HEK293 (cell line): ENCODE measurements around the gene ZC3H12C.

ENCODE experiments used
- CTCF ChIA-PET: fragments of 350-600 bp; formaldehyde crosslinking; extraction: SDS; loops from one replicate; lab custom pipeline; 2021; ENCODE audit warnings: antibody characterized with exemption; lab: Yijun Ruan, JAX
- POLR2A ChIA-PET: fragments of 300-600 bp; formaldehyde crosslinking; extraction: SDS; loops from one replicate; lab custom pipeline; 2020; ENCODE audit warnings: antibody characterized with exemption, inconsistent platforms; lab: Yijun Ruan, JAX
- H3K27ac ChIP-seq: fragments of 200-500 bp; sonication (Bioruptor generic); 2 replicates; pipeline ENCODE4 v1.5.1; 2014; ENCODE audit warnings: low read depth, low read length, control low read depth, inconsistent platforms; ENCODE audit errors: extremely low read depth
- H3K36me3 ChIP-seq, 2 experiments: fragments of 200-500 bp in 1 of 2; sonication (Bioruptor generic) in 1 of 2; 1 replicate in 1 of 2; 2 replicates in 1 of 2; pipeline ENCODE4 v1.5.1; 2014 to 2017; ENCODE audit warnings: inconsistent platforms in 2 of 2, low read length in 2 of 2; ENCODE audit not compliant: control insufficient read depth in 2 of 2, insufficient read depth in 1 of 2
- H3K4me1 ChIP-seq: fragments of 200-500 bp; sonication (Bioruptor generic); 2 replicates; pipeline ENCODE4 v1.5.1; 2014; ENCODE audit warnings: mild to moderate bottlenecking, low read length, inconsistent platforms; ENCODE audit not compliant: control insufficient read depth, insufficient read depth
- H3K4me3 ChIP-seq: 2 replicates; pipeline ENCODE4 v1.5.1; 2011; ENCODE audit warnings: low read depth, mild to moderate bottlenecking, control low read depth, low read length, moderate library complexity
- H3K9me3 ChIP-seq: fragments of 200-500 bp; sonication (Bioruptor generic); 2 replicates; pipeline ENCODE4 v1.5.1; 2014; ENCODE audit warnings: low read depth, low read length, inconsistent platforms; ENCODE audit not compliant: control insufficient read depth, insufficient read depth
- FEZF1 ChIP-seq: fragments of 450-650 bp; formaldehyde crosslinking; IDR thresholded peaks from 2 replicates; pipeline ENCODE4 v1.5.1; 2016; ENCODE audit warnings: missing biosample characterization, missing genetic modification characterization
- IKZF3 ChIP-seq: fragments of 450-650 bp; IDR thresholded peaks from 2 replicates; pipeline ENCODE4 v1.5.0; 2018; ENCODE audit warnings: missing biosample characterization, mild to moderate bottlenecking, missing genetic modification characterization, moderate library complexity
- KLF10 ChIP-seq: fragments of 450-650 bp; IDR thresholded peaks from 2 replicates; pipeline ENCODE4 v1.5.1; 2018; ENCODE audit warnings: missing biosample characterization, mild to moderate bottlenecking, missing genetic modification characterization
- PRDM1 ChIP-seq: fragments of 450-650 bp; formaldehyde crosslinking; IDR thresholded peaks from 2 replicates; pipeline ENCODE4; 2016; ENCODE audit warnings: missing biosample characterization, missing genetic modification characterization
- PRDM4 ChIP-seq: fragments of 450-650 bp; formaldehyde crosslinking; IDR thresholded peaks from 2 replicates; pipeline ENCODE4 v1.5.1; 2017; ENCODE audit warnings: missing biosample characterization, missing genetic modification characterization
- SCRT1 ChIP-seq: fragments of 450-650 bp; formaldehyde crosslinking; IDR thresholded peaks from 2 replicates; pipeline ENCODE4 v1.5.1; 2016; ENCODE audit warnings: missing biosample characterization, missing genetic modification characterization, borderline replicate concordance
- SCRT2 ChIP-seq: fragments of 450-650 bp; formaldehyde crosslinking; IDR thresholded peaks from 2 replicates; pipeline ENCODE4 v1.5.1; 2016; ENCODE audit warnings: missing biosample characterization, missing genetic modification characterization
- SP7 ChIP-seq: fragments of 450-650 bp; formaldehyde crosslinking; IDR thresholded peaks from 2 replicates; pipeline ENCODE4 v1.5.1; 2016; ENCODE audit warnings: missing biosample characterization, missing genetic modification characterization
- TCF7L2 ChIP-seq: IDR thresholded peaks from 2 replicates; pipeline ENCODE4 v1.6.1; 2011; ENCODE audit warnings: low read depth, mild to moderate bottlenecking, inconsistent platforms, low read length, moderate library complexity, borderline replicate concordance
- TRIM28 ChIP-seq: IDR thresholded peaks from 2 replicates; pipeline ENCODE4 v1.6.1; 2011; ENCODE audit warnings: low read length, control low read depth, borderline replicate concordance
- TSHZ1 ChIP-seq: fragments of 450-650 bp; formaldehyde crosslinking; IDR thresholded peaks from 2 replicates; pipeline ENCODE4 v1.5.1; 2016; ENCODE audit warnings: missing biosample characterization, missing genetic modification characterization, borderline replicate concordance
- ZBTB7A ChIP-seq: fragments of 450-650 bp; formaldehyde crosslinking; IDR thresholded peaks from 2 replicates; pipeline ENCODE4 v1.5.1; 2016; ENCODE audit warnings: low read depth, missing biosample characterization, missing genetic modification characterization
- ZNF26 ChIP-seq: fragments of 450-650 bp; formaldehyde crosslinking; IDR thresholded peaks from 2 replicates; pipeline ENCODE4 v1.5.1; 2016; ENCODE audit warnings: missing biosample characterization, missing genetic modification characterization
- ZNF366 ChIP-seq: fragments of 450-650 bp; formaldehyde crosslinking; conservative IDR thresholded peaks from 2 replicates; pipeline ENCODE4 v1.5.1; 2016; ENCODE audit warnings: missing biosample characterization, missing genetic modification characterization
- ZNF48 ChIP-seq: fragments of 450-650 bp; formaldehyde crosslinking; IDR thresholded peaks from 2 replicates; pipeline ENCODE4 v1.5.1; 2016; ENCODE audit warnings: missing biosample characterization, missing genetic modification characterization
- ZNF514 ChIP-seq: fragments of 450-650 bp; formaldehyde crosslinking; IDR thresholded peaks from 2 replicates; pipeline ENCODE4 v1.5.1; 2016; ENCODE audit warnings: missing biosample characterization, missing genetic modification characterization
- ZNF639 ChIP-seq: fragments of 450-650 bp; formaldehyde crosslinking; IDR thresholded peaks from 2 replicates; pipeline ENCODE4 v1.5.1; 2016; ENCODE audit warnings: missing biosample characterization, missing genetic modification characterization
- ZNF654 ChIP-seq: fragments of 450-650 bp; formaldehyde crosslinking; IDR thresholded peaks from 2 replicates; pipeline ENCODE4 v1.5.1; 2016; ENCODE audit warnings: low read depth, missing biosample characterization, missing genetic modification characterization
- ZNF664 ChIP-seq: fragments of 450-650 bp; formaldehyde crosslinking; IDR thresholded peaks from 2 replicates; pipeline ENCODE4 v1.5.1; 2016; ENCODE audit warnings: missing biosample characterization, missing genetic modification characterization
- ZNF747 ChIP-seq: fragments of 450-650 bp; formaldehyde crosslinking; IDR thresholded peaks from 2 replicates; pipeline ENCODE4 v1.5.1; 2016; ENCODE audit warnings: missing biosample characterization, missing genetic modification characterization
- ZNF791 ChIP-seq: fragments of 450-650 bp; formaldehyde crosslinking; IDR thresholded peaks from 2 replicates; pipeline ENCODE4 v1.5.1; 2016; ENCODE audit warnings: missing biosample characterization, missing genetic modification characterization
- ZXDB ChIP-seq: fragments of 450-650 bp; formaldehyde crosslinking; IDR thresholded peaks from 2 replicates; pipeline ENCODE4 v1.5.1; 2016; ENCODE audit warnings: missing biosample characterization, missing genetic modification characterization

Gene ZC3H12C

GRCh38 chr11:110130642-110131238, 37.5 kb downstream of the ZC3H12C start (continued):
- peak; percentile 35; the same call in 1 of the 2 replicates for TF ChIP-seq KLF10 (tag by site-specific recombination)
- no peak for TF ChIP-seq ZNF654 (tag by site-specific recombination)

- ChIA-PET CTCF (interaction anchor here (1.2 to 1.6 kb wide), 2 partner anchors 10 to 43 kb away, joined by 3 to 8 read pairs; no protein-coding TSS in a partner anchor), POLR2A (interaction anchor here (0.7 to 1.3 kb wide), 2 partner anchors 24 to 39 kb away, joined by 3 to 8 read pairs; partner anchors contain the start of gene ZC3H12C)
- H3K36me3 ChIP-seq, result peaks cover 0 to 1% of the 10 kb centered on the region in 2 experiments; a peak in 1 of 3 replicates
- no peaks in the 10 kb centered on the region for H3K9me3 ChIP-seq
- no peak overlapping the region for H3K4me3 ChIP-seq
- TF ChIP-seq SCRT1 (peak; percentile 75; the same call in 1 of the 2 replicates), SCRT2 (tag by site-specific recombination) (peak; percentile 90), ZNF26 (tag by site-specific recombination) (no peak), PRDM1 (tag by site-specific recombination) (peak; percentile 37; the same call in 1 of the 2 replicates)
- peaks cover 11% of the 10 kb centered on the region; the same call in 1 of the 2 replicates for H3K4me1 ChIP-seq
- H3K27ac ChIP-seq, result no peak overlapping the region
Measured at GRCh38 chr11:110131386-110132123, 38.4 kb downstream of the ZC3H12C start.

- H3K4me3 ChIP-seq, result no peak overlapping the region
- POLR2A ChIA-PET, result no interaction called here
- CTCF ChIA-PET, result interaction anchor here (0.6 to 0.7 kb wide), 2 partner anchors 244 to 301 kb away, joined by 3 to 4 read pairs; no protein-coding TSS in a partner anchor
- 0 out of 2 replicates have a peak, but pooled peaks cover 6% of the 10 kb centered on the region for H3K4me1 ChIP-seq
- H3K27ac ChIP-seq, result no peak overlapping the region
- H3K36me3 ChIP-seq, result peaks cover 0 to 8% of the 10 kb centered on the region in 2 experiments; a peak in 1 of 3 replicates
- TF ChIP-seq ZNF639 (no peak), ZNF791 (tag by site-specific recombination) (no peak), ZNF514 (tag by site-specific recombination) (no peak), ZNF747 (no peak), IKZF3 (tag by site-specific recombination) (no peak), TRIM28 (no peak), PRDM4 (tag by site-specific recombination) (no peak), ZNF664 (no peak), SP7 (no peak), ZNF366 (tag by site-specific recombination) (no peak), ZNF48 (tag by site-specific recombination) (no peak), FEZF1 (tag by site-specific recombination) (no peak), TCF7L2 (no peak), ZXDB (tag by site-specific recombination) (no peak), ZBTB7A (no peak), TSHZ1 (tag by site-specific recombination) (no peak)
- H3K9me3 ChIP-seq, result no peaks in the 10 kb centered on the region
Measured at GRCh38 chr11:110133160-110133559, 40.0 kb downstream of the ZC3H12C start.
